Activated T-cell treated with anti-CD3 and anti-CD28 coated beads, Interleukin-2, amount 50 U/mL, for 24 hours (primary cell): ENCODE data around the gene SIPA1L3.
A peak's percentile ranks its signal among the peaks of the same experiment; 100 is the strongest.

Experiments
- DNase-seq: peaks from one replicate; pipeline ENCODE4 v3.0.0-alpha.2; 2020
- H3K27ac Mint-ChIP-seq: 2 replicates; pipeline ENCODE4 v1.8.0; 2020; ENCODE audit warnings: mild to moderate bottlenecking, mixed read lengths
- H3K27me3 Mint-ChIP-seq: 2 replicates; pipeline ENCODE4 v1.8.0; 2020; ENCODE audit warnings: mixed read lengths
- H3K36me3 Mint-ChIP-seq: 2 replicates; pipeline ENCODE4 v1.8.0; 2020; ENCODE audit warnings: low read depth, mixed read lengths
- H3K4me1 Mint-ChIP-seq: 2 replicates; pipeline ENCODE4 v1.8.0; 2020; ENCODE audit warnings: low read depth, mixed read lengths
- H3K4me3 Mint-ChIP-seq: 2 replicates; pipeline ENCODE4 v1.8.0; 2020; ENCODE audit warnings: mild to moderate bottlenecking, moderate library complexity, mixed read lengths
- H3K9me3 Mint-ChIP-seq: 2 replicates; pipeline ENCODE4 v1.8.0; 2020; ENCODE audit warnings: mixed read lengths

Gene SIPA1L3

DNA sequence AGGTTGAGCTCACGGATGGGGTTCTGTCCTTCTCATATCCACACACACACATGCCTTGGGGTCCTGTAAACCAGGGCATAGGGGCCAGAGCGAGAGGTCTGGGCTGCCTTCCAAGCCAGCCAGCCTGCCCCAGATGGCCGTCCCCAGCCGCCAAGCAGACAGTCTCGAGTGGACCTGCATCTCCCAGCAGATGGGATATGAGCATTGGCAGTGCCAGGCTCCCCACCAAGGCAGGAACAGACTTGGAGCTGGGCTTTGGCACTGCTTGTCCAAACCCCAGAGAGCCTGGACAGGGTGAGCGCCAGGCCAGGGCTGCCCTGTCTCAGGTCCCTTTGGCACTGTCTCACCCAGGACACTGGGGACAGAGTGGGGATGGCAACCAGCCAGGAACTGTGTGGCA, 186.6 kb downstream of the SIPA1L3 start:
- no peak overlapping the region for H3K27ac Mint-ChIP-seq
- H3K9me3 Mint-ChIP-seq, result no peaks in the 10 kb centered on the region
- H3K4me1 Mint-ChIP-seq, result no peaks in the 10 kb centered on the region
- H3K4me3 Mint-ChIP-seq, result no peak overlapping the region
- no peaks in the 10 kb centered on the region for H3K27me3 Mint-ChIP-seq
- no peak for DNase-seq
- H3K36me3 Mint-ChIP-seq, result peaks cover 32% of the 10 kb centered on the region

DNA sequence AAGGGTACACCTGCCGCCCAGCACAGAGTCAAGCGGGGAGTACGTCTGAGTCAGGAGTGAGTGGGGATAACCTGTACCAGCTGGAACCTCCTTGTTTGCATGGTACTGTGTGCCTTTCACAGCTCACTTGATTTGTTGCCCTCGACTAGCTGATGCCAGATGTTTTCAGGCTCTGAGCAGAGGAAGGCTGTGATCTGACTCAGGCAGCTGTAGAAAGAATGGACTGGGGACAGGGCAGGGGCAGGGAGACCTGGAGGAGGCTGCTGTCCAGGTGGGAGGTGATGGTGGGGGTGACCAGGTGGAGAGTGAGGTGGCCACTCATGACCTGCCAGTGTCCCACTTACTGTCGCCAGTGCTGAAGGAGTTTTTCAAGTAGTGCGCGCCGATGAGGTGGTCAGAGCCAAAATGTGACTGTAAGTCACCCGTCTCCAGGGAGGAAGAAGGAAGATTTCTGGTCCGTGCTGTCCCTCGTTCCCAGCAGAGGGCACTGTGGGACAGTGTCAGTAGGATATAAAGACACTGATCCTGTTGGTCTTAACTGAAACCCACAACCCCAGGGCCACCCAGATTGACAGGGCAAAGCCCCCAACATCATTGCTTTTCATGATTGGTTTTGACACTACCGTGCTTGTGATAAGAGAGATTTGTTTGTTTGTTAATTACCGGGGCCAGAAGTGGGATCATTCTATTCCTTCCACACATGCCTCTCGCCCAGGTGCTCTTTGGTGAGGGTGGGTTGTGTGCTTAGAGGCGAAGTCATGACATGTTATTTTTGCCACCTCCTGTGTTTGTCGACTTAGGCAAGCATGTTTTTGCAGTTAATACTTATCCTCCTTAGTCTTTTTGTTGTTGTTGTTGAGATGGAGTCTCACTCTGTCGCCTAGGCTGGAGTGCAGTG, 188.7 kb downstream of the SIPA1L3 start:
- DNase-seq, result peak; percentile 61
- H3K36me3 Mint-ChIP-seq, result peaks cover 37% of the 10 kb centered on the region

DNA sequence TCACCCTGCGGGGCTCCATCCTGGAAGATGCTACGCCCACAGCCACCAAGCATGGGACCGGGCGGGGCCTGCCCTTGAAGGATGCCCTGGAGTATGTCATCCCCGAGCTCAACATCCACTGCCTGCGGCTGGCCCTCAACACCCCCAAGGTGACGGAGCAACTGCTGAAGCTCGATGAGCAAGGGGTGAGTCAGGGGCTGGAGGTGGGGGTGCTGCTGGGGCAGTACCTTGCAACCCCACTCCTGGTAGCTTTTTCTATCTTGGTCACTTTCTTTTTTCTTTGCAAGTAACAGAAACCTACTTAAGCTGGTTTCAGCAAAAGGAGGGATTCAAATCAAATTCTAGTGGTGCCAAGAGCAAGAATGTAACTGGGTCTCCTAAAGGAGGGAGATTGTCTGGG, 193.0 kb downstream of the SIPA1L3 start:
- no peak for DNase-seq
- peaks cover 60% of the 10 kb centered on the region for H3K36me3 Mint-ChIP-seq
- H3K9me3 Mint-ChIP-seq, result peaks cover 6% of the 10 kb centered on the region
- no peak overlapping the region for H3K27ac Mint-ChIP-seq
- H3K4me3 Mint-ChIP-seq, result no peak overlapping the region
- H3K27me3 Mint-ChIP-seq, result no peaks in the 10 kb centered on the region
- no peaks in the 10 kb centered on the region for H3K4me1 Mint-ChIP-seq

More for the DNA sequence above, 188.7 kb downstream of the SIPA1L3 start:
- Mint-ChIP-seq H3K4me3 (no peak overlapping the region), H3K4me1 (no peaks in the 10 kb centered on the region), H3K27ac (no peak overlapping the region), H3K27me3 (no peaks in the 10 kb centered on the region), H3K9me3 (peaks cover 6% of the 10 kb centered on the region)

GRCh38 chr19:38100589-38100988, 193.6 kb downstream of the SIPA1L3 start:
- Mint-ChIP-seq H3K27ac (no peak overlapping the region), H3K9me3 (peaks cover 6% of the 10 kb centered on the region), H3K4me1 (no peaks in the 10 kb centered on the region), H3K36me3 (peaks cover 64% of the 10 kb centered on the region), H3K27me3 (no peaks in the 10 kb centered on the region), H3K4me3 (no peak overlapping the region)
- DNase-seq, result no peak

GRCh38 chr19:38101723-38102122, 194.7 kb downstream of the SIPA1L3 start:
- Mint-ChIP-seq H3K27me3 (no peaks in the 10 kb centered on the region), H3K9me3 (peaks cover 6% of the 10 kb centered on the region), H3K4me3 (no peak overlapping the region), H3K27ac (no peak overlapping the region), H3K4me1 (no peaks in the 10 kb centered on the region), H3K36me3 (peaks cover 71% of the 10 kb centered on the region)
- no peak for DNase-seq

GRCh38 chr19:38105574-38105973, 198.6 kb downstream of the SIPA1L3 start:
- peaks cover 2% of the 10 kb centered on the region for H3K4me1 Mint-ChIP-seq
- H3K9me3 Mint-ChIP-seq, result no peaks in the 10 kb centered on the region
- H3K27ac Mint-ChIP-seq, result no peak overlapping the region

DNA sequence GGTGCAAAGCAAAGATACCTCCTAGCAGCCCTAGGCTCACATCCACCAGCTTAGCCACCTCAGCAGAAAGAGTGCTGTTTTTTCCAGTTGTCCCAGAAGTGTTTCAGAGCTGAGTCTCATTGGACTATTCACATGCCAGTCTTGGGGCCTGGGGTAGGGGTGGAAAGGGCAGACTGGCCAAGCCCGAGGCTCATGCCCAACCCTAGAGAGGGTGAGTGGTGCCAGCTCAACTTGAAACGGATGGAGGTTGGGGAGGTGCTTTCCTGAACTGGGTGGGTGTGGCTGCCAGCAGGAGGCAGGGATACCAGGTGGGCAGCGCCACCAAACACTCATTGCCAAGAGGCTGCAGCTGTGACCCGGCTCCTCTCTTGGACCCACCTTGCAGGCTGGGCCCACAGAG, 200.1 kb downstream of the SIPA1L3 start:
- Mint-ChIP-seq H3K27ac (no peak overlapping the region), H3K4me3 (no peak overlapping the region), H3K27me3 (no peaks in the 10 kb centered on the region), H3K4me1 (peaks cover 2% of the 10 kb centered on the region), H3K9me3 (no peaks in the 10 kb centered on the region), H3K36me3 (peaks cover 67% of the 10 kb centered on the region)
- no peak for DNase-seq

More at GRCh38 chr19:38105574-38105973, 198.6 kb downstream of the SIPA1L3 start:
- H3K36me3 Mint-ChIP-seq, result peaks cover 68% of the 10 kb centered on the region
- H3K4me3 Mint-ChIP-seq, result no peak overlapping the region
- no peak for DNase-seq
- no peaks in the 10 kb centered on the region for H3K27me3 Mint-ChIP-seq

GRCh38 chr19:38111898-38112297, 204.9 kb downstream of the SIPA1L3 start:
- peaks cover 66% of the 10 kb centered on the region for H3K36me3 Mint-ChIP-seq
- peaks cover 16% of the 10 kb centered on the region for H3K4me1 Mint-ChIP-seq
- H3K27me3 Mint-ChIP-seq, result no peaks in the 10 kb centered on the region
- no peaks in the 10 kb centered on the region for H3K9me3 Mint-ChIP-seq
- H3K27ac Mint-ChIP-seq, result no peak overlapping the region
- H3K4me3 Mint-ChIP-seq, result no peak overlapping the region
- DNase-seq, result no peak

DNA sequence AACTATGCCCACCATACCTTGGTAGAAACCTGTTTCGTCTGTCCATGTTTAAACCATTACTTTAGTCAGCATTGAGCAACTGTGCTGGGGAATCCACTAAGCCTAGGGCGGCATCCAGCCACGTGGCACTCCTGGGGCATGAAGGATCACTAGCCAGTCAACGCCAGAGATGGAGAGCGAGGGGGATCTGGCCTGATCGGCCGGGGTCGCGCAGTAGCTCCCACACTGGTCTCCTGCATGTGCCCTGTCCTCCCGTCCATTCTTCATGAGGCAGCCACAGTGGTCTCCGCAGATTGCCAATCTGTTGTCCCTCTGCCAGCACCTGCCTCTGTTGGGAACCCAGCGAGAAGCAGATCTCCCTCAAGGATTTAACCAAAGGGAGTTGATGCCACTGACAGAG, 207.6 kb downstream of the SIPA1L3 start:
- Mint-ChIP-seq H3K4me3 (no peak overlapping the region), H3K4me1 (peaks cover 14% of the 10 kb centered on the region), H3K9me3 (peaks cover 5% of the 10 kb centered on the region), H3K36me3 (peaks cover 78% of the 10 kb centered on the region), H3K27me3 (no peaks in the 10 kb centered on the region), H3K27ac (peak overlapping the region; percentile 55)
- DNase-seq, result no peak

DNA sequence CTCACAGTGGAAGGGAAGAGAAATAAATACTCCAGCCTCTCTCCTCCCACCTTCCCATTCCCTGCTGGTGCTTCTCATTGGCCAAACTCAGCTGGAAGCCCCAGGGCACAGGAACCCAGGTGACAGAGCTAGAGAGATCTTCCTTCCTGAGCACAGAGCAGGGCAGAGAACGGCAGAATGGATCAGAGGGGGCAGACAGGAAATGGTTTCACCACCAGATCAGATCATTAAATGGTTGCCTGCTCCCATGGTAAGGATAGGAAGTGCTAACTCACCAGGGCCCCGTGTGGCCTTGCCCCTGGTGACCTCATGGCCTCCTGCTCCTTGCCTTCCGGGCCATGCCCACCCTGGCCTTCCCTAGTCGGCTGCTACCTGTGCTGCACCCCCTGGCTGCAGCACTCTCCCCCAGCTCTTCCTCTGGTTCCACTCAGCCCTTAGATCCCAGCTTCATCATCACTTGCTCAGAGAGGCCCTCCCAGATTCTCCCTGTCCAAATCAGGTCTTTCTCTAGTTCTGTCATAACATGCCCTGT, 208.3 kb downstream of the SIPA1L3 start:
- H3K27ac Mint-ChIP-seq, result peak overlapping the region; percentile 55
- no peak for DNase-seq
- no peak overlapping the region for H3K4me3 Mint-ChIP-seq
- peaks cover 82% of the 10 kb centered on the region for H3K36me3 Mint-ChIP-seq
- H3K27me3 Mint-ChIP-seq, result no peaks in the 10 kb centered on the region
- peaks cover 14% of the 10 kb centered on the region for H3K4me1 Mint-ChIP-seq
- H3K9me3 Mint-ChIP-seq, result peaks cover 9% of the 10 kb centered on the region

DNA sequence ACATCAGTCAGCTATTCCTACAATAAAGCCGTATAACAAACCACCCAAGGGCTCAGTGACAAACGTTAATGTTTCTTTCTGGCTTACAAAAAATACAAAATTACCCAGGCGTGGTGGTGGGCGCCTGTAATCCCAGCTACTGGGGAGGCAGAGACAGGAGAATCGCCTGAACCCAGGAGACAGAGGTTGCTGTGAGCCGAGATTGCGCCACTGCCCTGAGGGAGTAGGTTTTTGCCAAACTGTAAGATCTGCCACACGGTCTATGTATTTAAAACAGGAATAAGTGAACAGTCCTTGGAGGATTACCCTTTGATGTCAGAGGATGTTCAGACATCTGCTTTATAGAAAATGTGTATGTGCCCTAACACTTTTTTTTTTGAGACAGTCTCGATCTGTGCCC, 211.2 kb downstream of the SIPA1L3 start:
- no peak for DNase-seq
- Mint-ChIP-seq H3K4me1 (peaks cover 14% of the 10 kb centered on the region), H3K27me3 (no peaks in the 10 kb centered on the region), H3K27ac (no peak overlapping the region), H3K4me3 (no peak overlapping the region), H3K9me3 (peaks cover 18% of the 10 kb centered on the region), H3K36me3 (peaks cover 79% of the 10 kb centered on the region)

- DNase-seq, result no peak
- Mint-ChIP-seq H3K9me3 (peaks cover 18% of the 10 kb centered on the region), H3K36me3 (peaks cover 65% of the 10 kb centered on the region), H3K4me3 (no peak overlapping the region), H3K27me3 (no peaks in the 10 kb centered on the region), H3K27ac (no peak overlapping the region), H3K4me1 (peaks cover 2% of the 10 kb centered on the region)
Observed at GRCh38 chr19:38120471-38121025, 213.5 kb downstream of the SIPA1L3 start.

GRCh38 chr19:38122402-38123093, 215.5 kb downstream of the SIPA1L3 start:
- Mint-ChIP-seq H3K27ac (no peak overlapping the region), H3K4me1 (no peaks in the 10 kb centered on the region), H3K9me3 (peaks cover 18% of the 10 kb centered on the region), H3K27me3 (no peaks in the 10 kb centered on the region), H3K4me3 (no peak overlapping the region), H3K36me3 (peaks cover 59% of the 10 kb centered on the region)
- no peak for DNase-seq

DNA sequence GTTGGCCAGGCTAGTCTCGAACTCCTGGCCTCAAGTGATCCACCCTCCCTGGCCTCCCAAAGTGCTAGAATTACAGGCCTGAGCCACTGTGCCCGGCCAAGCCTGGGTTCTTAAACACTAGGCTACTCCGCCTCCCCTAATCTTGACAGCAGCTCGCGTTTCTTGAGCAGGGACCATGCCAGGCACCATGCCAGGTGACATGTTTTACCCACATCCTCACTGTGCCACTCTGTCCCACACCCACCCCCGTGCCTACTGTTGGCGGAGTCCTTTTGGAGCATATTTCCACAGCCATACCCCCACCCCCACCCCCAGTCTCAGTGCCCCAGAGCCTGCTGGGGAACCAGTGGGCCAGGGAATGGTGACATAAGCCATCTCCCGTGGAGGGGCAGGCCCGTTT, 218.2 kb downstream of the SIPA1L3 start:
- no peaks in the 10 kb centered on the region for H3K4me1 Mint-ChIP-seq
- DNase-seq, result no peak
- H3K27me3 Mint-ChIP-seq, result no peaks in the 10 kb centered on the region
- H3K27ac Mint-ChIP-seq, result no peak overlapping the region
- H3K36me3 Mint-ChIP-seq, result peaks cover 36% of the 10 kb centered on the region
- peaks cover 9% of the 10 kb centered on the region for H3K9me3 Mint-ChIP-seq
- no peak overlapping the region for H3K4me3 Mint-ChIP-seq
